Hepatocyte (in vitro differentiated cells): Measurements from ENCODE around the gene FIS1. TPM values are rescaled to one million over a fixed set of nuclear protein-coding genes. Genes with fewer than 3 reads are reported as not detected.

ENCODE experiments used
- DNase-seq: peaks from one replicate; pipeline ENCODE4 v3.0.0-alpha.2; 2016; ENCODE audit warnings: low spot score
- H2AFZ ChIP-seq: fragments of 200-600 bp; sonication (generic); 2 replicates; pipeline ENCODE4 v1.6.0; 2016; ENCODE audit warnings: antibody characterized with exemption, mild to moderate bottlenecking
- H3K27ac ChIP-seq: fragments of 200-600 bp; sonication (generic); 2 replicates; pipeline ENCODE4 v1.5.1; 2016; ENCODE audit warnings: mild to moderate bottlenecking
- H3K27me3 ChIP-seq: fragments of 200-600 bp; sonication (generic); 2 replicates; pipeline ENCODE4 v1.6.1; 2016
- H3K36me3 ChIP-seq: fragments of 200-600 bp; sonication (generic); replicated peaks from 2 replicates; pipeline ENCODE4 v1.5.1; 2016; ENCODE audit warnings: low read depth; ENCODE audit not compliant: insufficient read depth
- H3K4me1 ChIP-seq: fragments of 200-600 bp; sonication (generic); 2 replicates; pipeline ENCODE4 v1.5.1; 2016; ENCODE audit warnings: mild to moderate bottlenecking, moderate library complexity; ENCODE audit not compliant: insufficient read depth
- H3K4me2 ChIP-seq: fragments of 200-600 bp; sonication (generic); 2 replicates; pipeline ENCODE4 v1.6.0; 2016
- H3K4me3 ChIP-seq: fragments of 200-600 bp; sonication (generic); 2 replicates; pipeline ENCODE4 v1.5.1; 2016; ENCODE audit warnings: mild to moderate bottlenecking
- H3K79me2 ChIP-seq: fragments of 200-600 bp; sonication (generic); 2 replicates; pipeline ENCODE4 v1.6.0; 2017; ENCODE audit warnings: mild to moderate bottlenecking
- H3K9me2 ChIP-seq: fragments of 200-600 bp; sonication (generic); replicated peaks from 2 replicates; pipeline ENCODE4 v1.6.0; 2017; ENCODE audit warnings: mild to moderate bottlenecking; ENCODE audit not compliant: insufficient read depth
- H3K9me3 ChIP-seq: fragments of 200-600 bp; sonication (generic); 2 replicates; pipeline ENCODE4 v1.5.1; 2016; ENCODE audit warnings: low read depth, mild to moderate bottlenecking
- H4K20me1 ChIP-seq: fragments of 200-600 bp; sonication (generic); 2 replicates; pipeline ENCODE4 v1.6.0; 2016; ENCODE audit warnings: mild to moderate bottlenecking; ENCODE audit not compliant: insufficient read depth, poor library complexity, severe bottlenecking
- EZH2 ChIP-seq: fragments of 200-600 bp; sonication (generic); IDR thresholded peaks from 2 replicates; pipeline ENCODE4 v1.6.1; 2016; ENCODE audit warnings: antibody characterized with exemption, mild to moderate bottlenecking, borderline replicate concordance
- EZH2phosphoT487 ChIP-seq: fragments of 200-600 bp; sonication (generic); IDR thresholded peaks from one replicate; pipeline ENCODE4 v1.6.1; 2018; ENCODE audit warnings: antibody characterized with exemption, mild to moderate bottlenecking, low read depth, moderate library complexity; ENCODE audit not compliant: unreplicated experiment, severe bottlenecking
- WGBS: methylation state at CpG from one replicate; pipeline ENCODE4 v1.1.6; 2016; ENCODE audit warnings: low lambda C conversion rate; ENCODE audit errors: missing lambda C conversion rate; 5-methylcytosine and 5-hydroxymethylcytosine counted together
- polyA plus RNA-seq: library from polyadenylated mRNA; unstranded; fragments of >200 nt; fragmentation: Nextera tagmentation; extraction: Ambion mirVana; gene quantifications from 2 replicates; pipeline ENCODE4 v1.2.1, GENCODE V29; 2016
- total RNA-seq: library from RNA; depleted of rRNA; stranded (reverse); fragments of >200 nt; gene quantifications from 2 replicates; pipeline ENCODE4 v1.2.3, GENCODE V29; 2014
- TF ChIP-seq, protein P1 (sequence below): fragments of 200-600 bp; sonication (generic); IDR thresholded peaks from 2 replicates; pipeline ENCODE4 v1.5.1; 2016; ENCODE audit warnings: antibody characterized with exemption, mild to moderate bottlenecking; ENCODE audit not compliant: poor library complexity

Gene FIS1
- total and polyA plus RNA-seq, 2 experiments from 2014 or later: 150 to 193 TPM

DNA sequence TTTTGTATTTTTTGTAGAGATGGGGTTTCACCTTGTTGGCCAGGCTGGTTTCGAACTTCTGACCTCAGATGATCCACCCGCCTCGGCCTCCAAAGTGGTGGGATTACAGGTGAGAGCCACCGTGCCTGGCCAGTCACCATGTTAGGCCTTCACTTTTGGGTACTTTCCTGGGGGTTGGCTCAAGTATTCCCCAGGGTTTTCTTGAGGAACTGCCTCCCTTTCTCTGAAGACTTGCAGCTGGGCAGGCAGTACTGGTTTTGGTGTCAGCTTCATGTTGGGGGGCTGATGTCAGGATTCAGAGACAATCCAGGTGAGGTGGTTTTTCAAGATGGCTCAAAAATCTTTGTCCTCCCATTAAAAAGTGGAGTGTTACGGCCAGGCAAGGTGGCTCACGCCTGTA, 19.2 kb downstream of the FIS1 start:
- Histone ChIP-seq H3K4me1 (no peaks in the 10 kb centered on the region), H3K9me2 (no peaks in the 10 kb centered on the region), H3K36me3 (no peaks in the 10 kb centered on the region), H3K27ac (no peak overlapping the region), H3K27me3 (no peaks in the 10 kb centered on the region), H3K4me2 (no peak overlapping the region), H3K79me2 (peaks cover 12% of the 10 kb centered on the region), H2AFZ (no peak overlapping the region), H4K20me1 (no peaks in the 10 kb centered on the region), H3K4me3 (no peak overlapping the region), H3K9me3 (no peaks in the 10 kb centered on the region)
- WGBS: 97% methylated on average over 6 of the region's 6 CpGs
- TF ChIP-seq EZH2phosphoT487 (no peak), EZH2 (no peak)
- TF ChIP-seq, protein P1, sequence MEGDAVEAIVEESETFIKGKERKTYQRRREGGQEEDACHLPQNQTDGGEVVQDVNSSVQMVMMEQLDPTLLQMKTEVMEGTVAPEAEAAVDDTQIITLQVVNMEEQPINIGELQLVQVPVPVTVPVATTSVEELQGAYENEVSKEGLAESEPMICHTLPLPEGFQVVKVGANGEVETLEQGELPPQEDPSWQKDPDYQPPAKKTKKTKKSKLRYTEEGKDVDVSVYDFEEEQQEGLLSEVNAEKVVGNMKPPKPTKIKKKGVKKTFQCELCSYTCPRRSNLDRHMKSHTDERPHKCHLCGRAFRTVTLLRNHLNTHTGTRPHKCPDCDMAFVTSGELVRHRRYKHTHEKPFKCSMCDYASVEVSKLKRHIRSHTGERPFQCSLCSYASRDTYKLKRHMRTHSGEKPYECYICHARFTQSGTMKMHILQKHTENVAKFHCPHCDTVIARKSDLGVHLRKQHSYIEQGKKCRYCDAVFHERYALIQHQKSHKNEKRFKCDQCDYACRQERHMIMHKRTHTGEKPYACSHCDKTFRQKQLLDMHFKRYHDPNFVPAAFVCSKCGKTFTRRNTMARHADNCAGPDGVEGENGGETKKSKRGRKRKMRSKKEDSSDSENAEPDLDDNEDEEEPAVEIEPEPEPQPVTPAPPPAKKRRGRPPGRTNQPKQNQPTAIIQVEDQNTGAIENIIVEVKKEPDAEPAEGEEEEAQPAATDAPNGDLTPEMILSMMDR: no peak
- DNase-seq: no peak

DNA sequence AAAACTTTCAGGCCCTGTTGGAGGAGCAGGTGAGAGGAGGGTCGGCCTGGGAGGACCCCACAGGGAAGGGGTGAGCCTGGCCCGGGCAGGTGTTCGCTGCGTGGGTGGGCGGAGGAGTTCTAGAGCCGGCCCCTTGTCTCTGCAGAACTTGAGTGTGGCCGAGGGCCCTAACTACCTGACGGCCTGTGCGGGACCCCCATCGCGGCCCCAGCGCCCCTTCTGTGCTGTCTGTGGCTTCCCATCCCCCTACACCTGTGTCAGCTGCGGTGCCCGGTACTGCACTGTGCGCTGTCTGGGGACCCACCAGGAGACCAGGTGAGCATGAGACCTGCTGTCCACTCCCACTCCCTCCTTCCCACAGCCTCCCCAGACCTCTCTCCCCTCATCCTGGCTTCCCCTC, 21.4 kb downstream of the FIS1 start:
- DNase-seq: no peak
- no peak overlapping the region for H3K27ac ChIP-seq
- peaks cover 33% of the 10 kb centered on the region for H3K79me2 ChIP-seq
- no peak overlapping the region for H2AFZ ChIP-seq
- no peaks in the 10 kb centered on the region for H3K27me3 ChIP-seq
- H3K4me1 ChIP-seq: peaks cover 13% of the 10 kb centered on the region
- no peak overlapping the region for H3K4me2 ChIP-seq
- no peaks in the 10 kb centered on the region for H3K9me3 ChIP-seq
- H3K4me3 ChIP-seq: no peak overlapping the region
- H3K9me2 ChIP-seq: no peaks in the 10 kb centered on the region
- H4K20me1 ChIP-seq: no peaks in the 10 kb centered on the region
- TF ChIP-seq, protein P1: no peak
- no peak for TF ChIP-seq EZH2phosphoT487
- TF ChIP-seq EZH2: no peak
- 97% methylated on average over 12 of the region's 15 CpGs for WGBS
- no peaks in the 10 kb centered on the region for H3K36me3 ChIP-seq

DNA sequence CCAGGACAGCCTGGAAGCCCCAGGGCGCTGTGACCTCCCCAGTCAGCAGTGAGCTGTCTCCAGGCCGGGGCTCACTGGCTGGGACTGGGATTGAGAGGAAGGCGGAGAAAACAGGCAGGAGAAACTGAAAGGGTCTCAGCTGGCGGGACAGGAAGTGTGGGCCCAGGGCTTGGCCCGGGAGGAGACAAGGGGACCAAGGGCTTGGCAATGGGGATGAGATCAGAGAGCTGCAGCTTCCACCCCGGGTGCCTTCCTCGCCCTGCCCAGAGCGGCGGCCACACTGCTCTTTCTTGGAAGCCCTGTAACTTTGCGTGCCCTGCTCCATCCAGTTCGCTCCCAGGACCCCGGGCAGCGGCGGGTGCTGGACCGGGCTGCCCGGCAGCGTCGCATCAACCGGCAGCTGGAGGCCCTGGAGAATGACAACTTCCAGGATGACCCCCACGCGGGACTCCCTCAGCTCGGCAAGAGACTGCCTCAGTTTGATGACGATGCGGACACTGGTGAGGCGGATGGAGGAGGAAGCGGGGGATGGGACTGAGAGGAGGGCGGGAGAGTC, 22.5 kb downstream of the FIS1 start:
- no peak overlapping the region for H2AFZ ChIP-seq
- H3K79me2 ChIP-seq: peaks cover 36% of the 10 kb centered on the region
- WGBS: 95% methylated on average over 26 of the region's 27 CpGs

More for the DNA sequence above, 22.5 kb downstream of the FIS1 start:
- TF ChIP-seq EZH2 (no peak), EZH2phosphoT487 (no peak)
- TF ChIP-seq, protein P1: no peak
- Histone ChIP-seq H3K4me2 (no peak overlapping the region), H3K27me3 (no peaks in the 10 kb centered on the region), H3K4me1 (peaks cover 13% of the 10 kb centered on the region), H3K9me2 (no peaks in the 10 kb centered on the region), H3K4me3 (no peak overlapping the region), H3K27ac (no peak overlapping the region), H4K20me1 (no peaks in the 10 kb centered on the region), H3K9me3 (no peaks in the 10 kb centered on the region), H3K36me3 (no peaks in the 10 kb centered on the region)
- DNase-seq: no peak
